HPDE6-E6E7 (cell line): ENCODE data around the gene PCDH15.

ENCODE experiments used
- DNase-seq: peaks from one replicate; pipeline ENCODE4 v3.0.0; 2011; ENCODE audit warnings: missing footprints; ENCODE audit errors: extremely low spot score

The PCDH15 gene

GRCh38 chr10:54708591-54708990 lies 92.4 kb downstream of the PCDH15 start:
- no peak for DNase-seq

- DNase-seq: no peak
Observed at GRCh38 chr10:54708021-54708420, 93.0 kb downstream of the PCDH15 start.

GRCh38 chr10:54702583-54703485 lies 98.2 kb downstream of the PCDH15 start:
- no peak for DNase-seq

GRCh38 chr10:54691331-54691730 lies 109.7 kb downstream of the PCDH15 start:
- no peak for DNase-seq

GRCh38 chr10:54682554-54682953 lies 118.5 kb downstream of the PCDH15 start:
- no peak for DNase-seq

GRCh38 chr10:54681136-54681535 lies 119.9 kb downstream of the PCDH15 start:
- no peak for DNase-seq

- DNase-seq: no peak
Observed at GRCh38 chr10:54667136-54667535, 133.9 kb downstream of the PCDH15 start.

GRCh38 chr10:54666192-54666591 lies 134.8 kb downstream of the PCDH15 start:
- DNase-seq: no peak

- DNase-seq: no peak
Observed at GRCh38 chr10:54665095-54665494, 135.9 kb downstream of the PCDH15 start.

- DNase-seq: no peak
Observed at GRCh38 chr10:54660397-54660796, 140.6 kb downstream of the PCDH15 start.

- no peak for DNase-seq
Observed at GRCh38 chr10:54656643-54657042, 144.4 kb downstream of the PCDH15 start.

GRCh38 chr10:54653518-54653917 lies 147.5 kb downstream of the PCDH15 start:
- no peak for DNase-seq

GRCh38 chr10:54650547-54650946 lies 150.5 kb downstream of the PCDH15 start:
- no peak for DNase-seq

- no peak for DNase-seq
Observed at GRCh38 chr10:54622017-54622416, 179.0 kb downstream of the PCDH15 start.

GRCh38 chr10:54620352-54620751 lies 180.7 kb downstream of the PCDH15 start:
- DNase-seq: no peak

GRCh38 chr10:54614072-54614471 lies 187.0 kb downstream of the PCDH15 start:
- DNase-seq: no peak

GRCh38 chr10:54613162-54613561 lies 187.9 kb downstream of the PCDH15 start:
- DNase-seq: no peak

- no peak for DNase-seq
Observed at GRCh38 chr10:54609423-54609822, 191.6 kb downstream of the PCDH15 start.

- no peak for DNase-seq
Observed at GRCh38 chr10:54607983-54608382, 193.0 kb downstream of the PCDH15 start.

- no peak for DNase-seq
Observed at GRCh38 chr10:54594289-54594688, 206.7 kb downstream of the PCDH15 start.

- DNase-seq: no peak
Observed at GRCh38 chr10:54587971-54588370, 213.1 kb downstream of the PCDH15 start.

- no peak for DNase-seq
Observed at GRCh38 chr10:54585572-54585971, 215.5 kb downstream of the PCDH15 start.

- DNase-seq: no peak
Observed at GRCh38 chr10:54577682-54578081, 223.3 kb downstream of the PCDH15 start.

- no peak for DNase-seq
Observed at GRCh38 chr10:54576541-54576940, 224.5 kb downstream of the PCDH15 start.
